ENCODE measurements around the gene GPRIN3.
"Not testable (repeated sequence)": the region's sequence is repeated elsewhere in the genome, so short reads cannot be mapped to it uniquely, and the experiment has no call there.

The GPRIN3 gene

DNA sequence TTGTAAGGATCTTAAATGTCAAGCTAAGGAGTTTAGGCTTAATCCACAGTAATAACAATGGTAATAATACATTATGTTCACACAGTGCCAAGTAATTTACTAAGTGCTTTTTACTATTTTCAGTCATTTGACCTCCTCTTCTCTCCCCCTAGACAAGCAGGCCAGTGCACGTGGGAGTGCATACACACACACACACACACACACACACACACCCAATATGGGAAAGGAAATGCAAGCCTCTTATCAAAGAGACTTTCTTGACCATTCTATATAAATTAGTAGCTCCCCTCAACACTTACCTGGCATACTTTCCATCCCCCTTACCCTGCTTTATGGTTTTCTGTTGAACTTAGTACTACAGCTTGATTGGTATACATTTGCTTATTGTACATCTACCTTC is 3.8 kb upstream of the GPRIN3 start:
- no peak overlapping the region for H3K4me3 Mint-ChIP-seq
- H3K4me1 Mint-ChIP-seq = peaks cover 7% of the 10 kb centered on the region
- no peak overlapping the region for H3K27ac Mint-ChIP-seq
- TF ChIP-seq, protein P1, sequence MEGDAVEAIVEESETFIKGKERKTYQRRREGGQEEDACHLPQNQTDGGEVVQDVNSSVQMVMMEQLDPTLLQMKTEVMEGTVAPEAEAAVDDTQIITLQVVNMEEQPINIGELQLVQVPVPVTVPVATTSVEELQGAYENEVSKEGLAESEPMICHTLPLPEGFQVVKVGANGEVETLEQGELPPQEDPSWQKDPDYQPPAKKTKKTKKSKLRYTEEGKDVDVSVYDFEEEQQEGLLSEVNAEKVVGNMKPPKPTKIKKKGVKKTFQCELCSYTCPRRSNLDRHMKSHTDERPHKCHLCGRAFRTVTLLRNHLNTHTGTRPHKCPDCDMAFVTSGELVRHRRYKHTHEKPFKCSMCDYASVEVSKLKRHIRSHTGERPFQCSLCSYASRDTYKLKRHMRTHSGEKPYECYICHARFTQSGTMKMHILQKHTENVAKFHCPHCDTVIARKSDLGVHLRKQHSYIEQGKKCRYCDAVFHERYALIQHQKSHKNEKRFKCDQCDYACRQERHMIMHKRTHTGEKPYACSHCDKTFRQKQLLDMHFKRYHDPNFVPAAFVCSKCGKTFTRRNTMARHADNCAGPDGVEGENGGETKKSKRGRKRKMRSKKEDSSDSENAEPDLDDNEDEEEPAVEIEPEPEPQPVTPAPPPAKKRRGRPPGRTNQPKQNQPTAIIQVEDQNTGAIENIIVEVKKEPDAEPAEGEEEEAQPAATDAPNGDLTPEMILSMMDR (IDR thresholded peaks at IDR 0.05) = no peak
- no peaks in the 10 kb centered on the region for H3K36me3 Mint-ChIP-seq (ENCODE audit: low read depth)
- H3K27me3 Mint-ChIP-seq (ENCODE audit: low read depth, poor library complexity) = peaks cover 22% of the 10 kb centered on the region
- no peaks in the 10 kb centered on the region for H3K9me3 Mint-ChIP-seq
- DNase-seq = no peak

DNA sequence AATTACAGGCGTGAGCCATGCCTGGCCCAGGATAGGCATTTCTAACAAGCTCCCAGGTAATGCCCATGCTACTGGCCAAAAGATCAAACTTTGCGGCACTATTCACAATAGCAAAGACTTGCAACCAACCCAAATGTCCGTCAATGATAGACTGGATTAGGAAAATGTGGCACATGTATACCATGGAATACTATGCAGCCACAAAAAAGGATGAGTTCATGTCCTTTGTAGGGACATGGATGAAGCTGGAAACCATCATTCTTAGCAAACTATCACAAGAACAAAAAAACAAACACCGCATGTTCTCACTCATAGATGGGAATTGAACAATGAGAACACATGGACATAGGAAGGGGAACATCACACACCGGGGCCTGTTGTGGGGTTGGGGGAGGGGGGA is 1.6 kb upstream of the GPRIN3 start:
- not testable (repeated sequence) for H3K27ac Mint-ChIP-seq; DNase-seq; H3K36me3 Mint-ChIP-seq (ENCODE audit: low read depth); H3K4me3 Mint-ChIP-seq; H3K9me3 Mint-ChIP-seq; H3K4me1 Mint-ChIP-seq
- H3K27me3 Mint-ChIP-seq (ENCODE audit: low read depth, poor library complexity) = peaks cover 39% of the 10 kb centered on the region

DNA sequence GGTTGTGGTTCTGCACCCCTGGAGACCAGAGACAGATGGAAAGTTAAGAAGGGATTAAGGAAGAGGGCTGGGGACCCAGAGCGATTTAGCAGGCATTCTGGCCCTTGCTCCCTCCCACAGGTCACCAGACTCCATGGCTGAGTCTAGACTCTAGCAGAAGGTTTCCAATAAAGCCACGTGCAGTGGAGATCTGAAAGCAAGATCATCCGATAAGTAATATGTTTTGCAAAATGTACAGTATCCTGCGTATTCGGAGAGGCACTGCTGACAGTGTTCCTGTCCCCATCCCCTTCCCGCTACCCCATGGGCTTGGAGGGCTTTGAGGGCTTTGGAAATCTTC is 531 bp upstream of the GPRIN3 start:
- Mint-ChIP-seq H3K36me3 (ENCODE audit: low read depth) (no peaks in the 10 kb centered on the region), H3K27me3 (ENCODE audit: low read depth, poor library complexity) (peaks cover 44% of the 10 kb centered on the region), H3K27ac (no peak overlapping the region), H3K4me3 (peak overlapping the region; percentile 84), H3K4me1 (peaks cover 7% of the 10 kb centered on the region), H3K9me3 (no peaks in the 10 kb centered on the region)
- no peak for DNase-seq
- TF ChIP-seq, protein P1 (IDR thresholded peaks at IDR 0.05) = no peak

DNA sequence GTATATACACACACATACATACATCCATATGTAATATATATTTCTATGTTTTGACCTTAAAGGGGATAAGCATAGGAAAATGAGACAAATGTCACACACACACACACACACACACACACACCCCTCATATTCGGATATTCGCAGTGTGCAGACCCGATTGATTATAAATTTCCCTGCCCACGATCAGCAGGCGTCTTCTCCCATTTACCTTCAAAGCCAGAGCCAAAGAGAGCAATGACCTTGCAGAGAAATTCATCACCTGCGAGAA is 488 bp downstream of the GPRIN3 start:
- Mint-ChIP-seq H3K27ac (no peak overlapping the region), H3K27me3 (ENCODE audit: low read depth, poor library complexity) (peaks cover 44% of the 10 kb centered on the region), H3K9me3 (no peaks in the 10 kb centered on the region), H3K4me3 (peak overlapping the region; percentile 84), H3K36me3 (ENCODE audit: low read depth) (no peaks in the 10 kb centered on the region), H3K4me1 (peaks cover 7% of the 10 kb centered on the region)
- DNase-seq = no peak
- TF ChIP-seq, protein P1 (IDR thresholded peaks at IDR 0.05) = no peak

DNA sequence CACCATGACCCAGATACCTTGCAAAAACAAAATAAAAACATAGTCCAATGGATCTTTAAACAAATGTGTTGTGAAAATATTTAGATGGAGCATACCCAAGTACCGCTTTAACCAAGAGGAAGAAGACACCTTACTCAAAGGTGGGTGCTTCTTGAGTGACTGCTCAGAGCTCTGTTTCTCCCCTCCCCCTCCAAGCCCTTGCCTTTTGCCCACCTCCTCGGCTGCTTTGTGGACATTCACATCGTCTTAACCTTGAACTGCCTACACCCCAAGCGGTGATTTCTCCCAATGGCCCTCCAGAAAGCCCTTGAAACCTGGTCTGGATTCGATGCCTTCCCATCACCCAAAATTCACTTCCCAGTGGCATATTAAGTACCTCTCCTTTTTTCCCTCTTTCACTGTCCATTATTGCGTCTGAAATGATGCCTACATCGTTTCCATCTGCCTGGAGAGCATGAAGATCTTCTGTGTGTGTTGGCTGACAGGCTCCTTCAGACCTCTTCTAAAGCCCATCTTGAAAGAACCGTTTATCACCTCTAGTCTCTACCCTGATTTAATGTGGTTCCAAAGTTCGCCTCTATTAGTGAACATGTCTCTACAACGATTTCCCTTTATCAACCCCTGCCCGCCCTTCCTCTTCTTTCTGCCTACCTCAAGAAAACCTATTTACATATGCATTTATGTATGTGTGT is 968 bp downstream of the GPRIN3 start:
- Mint-ChIP-seq H3K36me3 (ENCODE audit: low read depth) (no peaks in the 10 kb centered on the region), H3K27me3 (ENCODE audit: low read depth, poor library complexity) (peaks cover 44% of the 10 kb centered on the region), H3K4me3 (peak overlapping the region; percentile 84), H3K27ac (no peak overlapping the region), H3K9me3 (no peaks in the 10 kb centered on the region), H3K4me1 (peaks cover 7% of the 10 kb centered on the region)
- TF ChIP-seq, protein P1 (IDR thresholded peaks at IDR 0.05) = no peak
- no peak for DNase-seq

DNA sequence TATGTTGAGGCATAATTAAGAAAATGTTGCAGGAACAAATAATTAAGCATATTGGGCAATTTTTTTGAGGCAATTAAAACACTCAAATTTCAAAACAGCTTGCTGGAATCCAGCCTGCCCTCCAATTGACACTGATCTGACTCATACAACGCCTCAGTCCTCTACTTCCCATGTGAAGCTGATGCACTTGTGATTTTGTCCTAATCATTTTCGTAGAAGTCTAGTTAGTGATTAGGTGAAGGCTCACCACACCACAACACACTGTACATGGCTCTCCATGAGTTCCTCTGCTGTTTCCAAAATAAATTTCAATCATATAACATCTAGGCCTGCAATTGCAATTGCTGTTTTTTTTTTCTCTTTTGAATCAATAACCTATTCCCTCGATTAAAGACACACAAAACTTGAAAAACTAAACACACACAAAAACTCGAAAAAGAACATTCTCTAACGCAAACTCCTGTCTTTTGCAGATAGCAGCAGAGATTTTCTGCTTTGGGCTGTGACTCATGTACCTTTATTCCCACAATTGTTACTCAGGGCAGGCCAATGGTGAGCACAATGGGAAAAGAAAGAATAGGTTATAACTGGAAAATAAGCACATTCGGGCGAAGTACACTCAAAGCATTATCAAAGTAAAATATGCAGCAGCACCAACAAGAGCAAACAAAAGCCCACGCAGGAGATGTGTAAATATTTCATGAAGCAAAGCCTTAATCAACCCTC is 1.7 kb downstream of the GPRIN3 start:
- Mint-ChIP-seq H3K4me3 (peak overlapping the region; percentile 5), H3K27me3 (ENCODE audit: low read depth, poor library complexity) (peaks cover 44% of the 10 kb centered on the region), H3K4me1 (peaks cover 7% of the 10 kb centered on the region), H3K27ac (no peak overlapping the region), H3K9me3 (no peaks in the 10 kb centered on the region), H3K36me3 (ENCODE audit: low read depth) (no peaks in the 10 kb centered on the region)
- TF ChIP-seq, protein P1 (IDR thresholded peaks at IDR 0.05) = no peak
- DNase-seq = no peak
